HepG2 (cell line): ENCODE results near the gene HDDC2. TPM values are rescaled to one million over a fixed set of nuclear protein-coding genes. Genes with fewer than 3 reads are reported as not detected.

ENCODE experiments used
- CTCF ChIP-seq: sonication (generic); formaldehyde crosslinking; IDR thresholded peaks from 2 replicates; pipeline ENCODE4 v1.5.0; 2020; ENCODE audit warnings: mild to moderate bottlenecking, missing genetic modification reagents, moderate library complexity
- GTF2F1 ChIP-seq: fragments of 150-350 bp; IDR thresholded peaks from 2 replicates; pipeline ENCODE4 v1.6.1; 2014; ENCODE audit warnings: low read length
- JUND ChIP-seq: sonication (generic); formaldehyde crosslinking; IDR thresholded peaks from 2 replicates; pipeline ENCODE4 v1.8.0; 2022; ENCODE audit warnings: mild to moderate bottlenecking, missing genetic modification reagents
- MAFK ChIP-seq, 2 experiments: IDR thresholded peaks in 1 of 2; conservative IDR thresholded peaks in 1 of 2; 2 replicates each; pipeline ENCODE4 v1.6.1; 2011; ENCODE audit warnings: improper control_type of control experiment in 2 of 2, low read length in 2 of 2
- TFDP2 ChIP-seq: sonication (generic); formaldehyde crosslinking; IDR thresholded peaks from 2 replicates; pipeline ENCODE4 v1.4.0; 2020; ENCODE audit warnings: missing genetic modification reagents
- ZNF33B ChIP-seq: sonication (generic); formaldehyde crosslinking; IDR thresholded peaks from 2 replicates; pipeline ENCODE4 v1.5.1; 2020; ENCODE audit warnings: mild to moderate bottlenecking, missing genetic modification reagents
- ZNF510 ChIP-seq: sonication (generic); formaldehyde crosslinking; IDR thresholded peaks from 2 replicates; pipeline ENCODE4 v1.4.0; 2020; ENCODE audit warnings: low read depth, mild to moderate bottlenecking, missing genetic modification reagents
- ZNF530 ChIP-seq: sonication (generic); formaldehyde crosslinking; IDR thresholded peaks from 2 replicates; pipeline ENCODE4 v1.5.0; 2020; ENCODE audit warnings: low read depth, mild to moderate bottlenecking, missing genetic modification reagents
- ZNF878 ChIP-seq: sonication (generic); formaldehyde crosslinking; IDR thresholded peaks from 2 replicates; pipeline ENCODE4 v1.8.1; 2023; ENCODE audit warnings: mild to moderate bottlenecking, missing genetic modification reagents, moderate library complexity
- polyA plus RNA-seq, 8 experiments: library from polyadenylated mRNA; depleted of rRNA in 3 of 8; stranded (reverse) in 7 of 8; unstranded in 1 of 8; fragments of >200 nt; fragmentation: Illumina TruSeq in 4 of 8; extraction: Trizol in 4 of 8; gene quantifications; 2 replicates each; pipeline versions ENCODE4 v1.2.1 to v1.2.3, GENCODE V29; 2011 to 2016; ENCODE audit warnings: low read depth in 4 of 8, missing spikeins in 1 of 8, mixed read lengths in 1 of 8; ENCODE audit not compliant: insufficient read depth in 1 of 8
- total RNA-seq, 5 experiments: library from RNA; depleted of rRNA; stranded (reverse); fragments of >200 nt; fragmentation: Illumina TruSeq; extraction: Trizol; gene quantifications; 2 replicates each; pipeline ENCODE4 v1.2.3, GENCODE V29; 2016; ENCODE audit warnings: low read depth in 1 of 5
- TF ChIP-seq, protein P1 (sequence below): sonication (generic); formaldehyde crosslinking; IDR thresholded peaks from 2 replicates; pipeline ENCODE4 v1.5.0; 2020; ENCODE audit warnings: missing genetic modification reagents
- TF ChIP-seq, protein P2 (sequence below): IDR thresholded peaks from 2 replicates; pipeline ENCODE4 v1.4.0; 2020; ENCODE audit warnings: mild to moderate bottlenecking, missing genetic modification reagents

Gene HDDC2
- total and polyA plus RNA-seq, 2 of the 13 experiments (the other 11 are each of a cell fraction or from before 2014, with no cell fraction given): 76.7 to 78.7 TPM

DNA sequence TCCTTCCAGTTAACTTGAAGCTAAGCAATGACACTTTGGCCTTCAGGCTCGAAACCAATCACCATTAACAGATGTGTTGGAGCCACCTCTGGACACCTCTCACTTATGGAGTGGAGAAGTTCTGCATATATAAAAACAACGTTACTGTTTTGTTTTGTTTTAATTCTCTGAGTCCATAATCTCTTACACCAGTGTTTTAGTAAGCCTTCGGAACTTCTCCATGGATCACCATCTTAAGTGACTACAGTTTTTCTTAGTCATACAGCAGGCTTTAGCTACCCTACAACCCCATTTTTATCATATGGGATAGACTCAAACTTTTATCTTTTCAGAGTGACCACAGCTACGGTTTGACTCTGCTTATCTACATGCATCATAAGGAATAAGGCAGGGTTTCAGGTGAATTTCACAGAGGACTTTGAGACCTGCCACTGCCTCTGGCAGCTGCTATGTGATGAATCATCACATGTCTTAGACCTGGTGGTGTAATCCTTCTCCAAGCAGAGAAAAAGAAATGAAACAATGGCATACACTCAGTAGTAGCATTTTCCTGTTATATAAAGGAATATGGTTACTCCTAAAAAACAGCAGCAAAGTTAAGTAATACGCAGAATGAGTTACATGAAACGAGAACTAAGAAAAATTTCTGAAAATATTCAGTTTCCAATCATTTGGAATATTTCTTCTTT lies 5.5 kb upstream of the HDDC2 start (continued):
- no peak for TF ChIP-seq ZNF530 (CRISPR knock-in tag)
- 0 out of 4 replicates have a peak, but pooled peaks of 1 of the 2 experiments have one; percentile 21 for TF ChIP-seq MAFK (conservative IDR thresholded peaks at IDR 0.05 in 1 of 2, IDR thresholded peaks at IDR 0.05 in 1 of 2; ENCODE audit: low read length in 2 of 2)
- TF ChIP-seq GTF2F1: no peak
- TF ChIP-seq ZNF510 (CRISPR knock-in tag): no peak
- TF ChIP-seq ZNF33B: no peak
- TF ChIP-seq CTCF (CRISPR knock-in tag): no peak
- TF ChIP-seq ZNF878 (CRISPR knock-in tag): no peak
- no peak for TF ChIP-seq TFDP2 (CRISPR knock-in tag)
- TF ChIP-seq, protein P1, sequence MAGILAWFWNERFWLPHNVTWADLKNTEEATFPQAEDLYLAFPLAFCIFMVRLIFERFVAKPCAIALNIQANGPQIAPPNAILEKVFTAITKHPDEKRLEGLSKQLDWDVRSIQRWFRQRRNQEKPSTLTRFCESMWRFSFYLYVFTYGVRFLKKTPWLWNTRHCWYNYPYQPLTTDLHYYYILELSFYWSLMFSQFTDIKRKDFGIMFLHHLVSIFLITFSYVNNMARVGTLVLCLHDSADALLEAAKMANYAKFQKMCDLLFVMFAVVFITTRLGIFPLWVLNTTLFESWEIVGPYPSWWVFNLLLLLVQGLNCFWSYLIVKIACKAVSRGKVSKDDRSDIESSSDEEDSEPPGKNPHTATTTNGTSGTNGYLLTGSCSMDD (CRISPR knock-in tag): no peak
- 0 out of 2 replicates have a peak, but pooled peaks have one; percentile 24 for TF ChIP-seq JUND (CRISPR knock-in tag)
- TF ChIP-seq, protein P2, sequence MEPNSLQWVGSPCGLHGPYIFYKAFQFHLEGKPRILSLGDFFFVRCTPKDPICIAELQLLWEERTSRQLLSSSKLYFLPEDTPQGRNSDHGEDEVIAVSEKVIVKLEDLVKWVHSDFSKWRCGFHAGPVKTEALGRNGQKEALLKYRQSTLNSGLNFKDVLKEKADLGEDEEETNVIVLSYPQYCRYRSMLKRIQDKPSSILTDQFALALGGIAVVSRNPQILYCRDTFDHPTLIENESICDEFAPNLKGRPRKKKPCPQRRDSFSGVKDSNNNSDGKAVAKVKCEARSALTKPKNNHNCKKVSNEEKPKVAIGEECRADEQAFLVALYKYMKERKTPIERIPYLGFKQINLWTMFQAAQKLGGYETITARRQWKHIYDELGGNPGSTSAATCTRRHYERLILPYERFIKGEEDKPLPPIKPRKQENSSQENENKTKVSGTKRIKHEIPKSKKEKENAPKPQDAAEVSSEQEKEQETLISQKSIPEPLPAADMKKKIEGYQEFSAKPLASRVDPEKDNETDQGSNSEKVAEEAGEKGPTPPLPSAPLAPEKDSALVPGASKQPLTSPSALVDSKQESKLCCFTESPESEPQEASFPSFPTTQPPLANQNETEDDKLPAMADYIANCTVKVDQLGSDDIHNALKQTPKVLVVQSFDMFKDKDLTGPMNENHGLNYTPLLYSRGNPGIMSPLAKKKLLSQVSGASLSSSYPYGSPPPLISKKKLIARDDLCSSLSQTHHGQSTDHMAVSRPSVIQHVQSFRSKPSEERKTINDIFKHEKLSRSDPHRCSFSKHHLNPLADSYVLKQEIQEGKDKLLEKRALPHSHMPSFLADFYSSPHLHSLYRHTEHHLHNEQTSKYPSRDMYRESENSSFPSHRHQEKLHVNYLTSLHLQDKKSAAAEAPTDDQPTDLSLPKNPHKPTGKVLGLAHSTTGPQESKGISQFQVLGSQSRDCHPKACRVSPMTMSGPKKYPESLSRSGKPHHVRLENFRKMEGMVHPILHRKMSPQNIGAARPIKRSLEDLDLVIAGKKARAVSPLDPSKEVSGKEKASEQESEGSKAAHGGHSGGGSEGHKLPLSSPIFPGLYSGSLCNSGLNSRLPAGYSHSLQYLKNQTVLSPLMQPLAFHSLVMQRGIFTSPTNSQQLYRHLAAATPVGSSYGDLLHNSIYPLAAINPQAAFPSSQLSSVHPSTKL (CRISPR knock-in tag): peak; percentile 65; the same call in 1 of the 2 replicates
